Mesendoderm (in vitro differentiated cells): ENCODE results near the gene RASSF7.
A peak's percentile ranks its signal among the peaks of the same experiment; 100 is the strongest.

Source experiments
- DNase-seq: peaks from one replicate; pipeline ENCODE4 v3.0.0; 2013
- H2AK5ac ChIP-seq: 2 replicates; pipeline ENCODE4 v1.6.1; 2013; ENCODE audit warnings: low read length, inconsistent platforms
- H2BK120ac ChIP-seq: 2 replicates; pipeline ENCODE4 v1.6.1; 2013; ENCODE audit warnings: low read depth, mild to moderate bottlenecking, low read length, moderate library complexity, mixed read lengths
- H2BK15ac ChIP-seq: replicated peaks from 2 replicates; pipeline ENCODE4 v1.6.1; 2013; ENCODE audit warnings: low read depth, mild to moderate bottlenecking, moderate library complexity
- H2BK5ac ChIP-seq: 2 replicates; pipeline ENCODE4 v1.6.1; 2013; ENCODE audit warnings: low read length, inconsistent platforms
- H3K18ac ChIP-seq: 2 replicates; pipeline ENCODE4 v1.6.1; 2013; ENCODE audit warnings: mild to moderate bottlenecking, low read length, mixed read lengths
- H3K23ac ChIP-seq: one replicate; pipeline ENCODE4 v1.6.1; 2013; ENCODE audit warnings: low read length
- H3K27ac ChIP-seq: 2 replicates; pipeline ENCODE4 v1.5.1; 2013; ENCODE audit warnings: low read depth, mild to moderate bottlenecking, inconsistent platforms, low read length, moderate library complexity
- H3K27me3 ChIP-seq: 2 replicates; pipeline ENCODE4 v1.6.1; 2013; ENCODE audit warnings: low read length, control low read depth, mild to moderate bottlenecking, inconsistent platforms; ENCODE audit not compliant: insufficient read depth, poor library complexity
- H3K36me3 ChIP-seq: 2 replicates; pipeline ENCODE4 v1.6.1; 2013; ENCODE audit warnings: low read length, inconsistent platforms; ENCODE audit not compliant: control insufficient read depth, insufficient read depth
- H3K4ac ChIP-seq: one replicate; pipeline ENCODE4 v1.6.1; 2013; ENCODE audit warnings: low read depth, mild to moderate bottlenecking, low read length, moderate library complexity
- H3K4me1 ChIP-seq: 2 replicates; pipeline ENCODE4 v1.6.1; 2013; ENCODE audit warnings: low read depth, low read length, inconsistent platforms; ENCODE audit not compliant: control insufficient read depth
- H3K4me2 ChIP-seq: 2 replicates; pipeline ENCODE4 v1.6.1; 2013; ENCODE audit warnings: low read length
- H3K4me3 ChIP-seq: 2 replicates; pipeline ENCODE4 v1.5.1; 2013; ENCODE audit warnings: mild to moderate bottlenecking, low read length
- H3K56ac ChIP-seq: one replicate; pipeline ENCODE4 v1.6.1; 2013; ENCODE audit warnings: low read length
- H3K79me1 ChIP-seq: 2 replicates; pipeline ENCODE4 v1.6.1; 2013; ENCODE audit warnings: low read length, inconsistent platforms
- H3K79me2 ChIP-seq: 2 replicates; pipeline ENCODE4 v1.6.1; 2013; ENCODE audit warnings: mild to moderate bottlenecking, low read length; ENCODE audit not compliant: control insufficient read depth, insufficient read depth
- H3K9ac ChIP-seq: 2 replicates; pipeline ENCODE4 v1.6.1; 2013; ENCODE audit warnings: low read length, inconsistent platforms
- H4K5ac ChIP-seq: one replicate; pipeline ENCODE4 v1.6.1; 2013; ENCODE audit warnings: low read length
- H4K8ac ChIP-seq: one replicate; pipeline ENCODE4 v1.6.1; 2013; ENCODE audit warnings: low read depth, mild to moderate bottlenecking, control low read depth, low read length, moderate library complexity
- whole genome bisulfite sequencing: extraction: QIAGEN DNeasy Blood & Tissue Kit; methylation state at CpG from one replicate; pipeline ENCODE4 v1.1.7; 2013; ENCODE audit warnings: low lambda C conversion rate, missing lambda C conversion rate; ENCODE audit not compliant: insufficient coverage; ENCODE audit errors: extremely low coverage; 5-methylcytosine and 5-hydroxymethylcytosine counted together

The RASSF7 gene

DNA sequence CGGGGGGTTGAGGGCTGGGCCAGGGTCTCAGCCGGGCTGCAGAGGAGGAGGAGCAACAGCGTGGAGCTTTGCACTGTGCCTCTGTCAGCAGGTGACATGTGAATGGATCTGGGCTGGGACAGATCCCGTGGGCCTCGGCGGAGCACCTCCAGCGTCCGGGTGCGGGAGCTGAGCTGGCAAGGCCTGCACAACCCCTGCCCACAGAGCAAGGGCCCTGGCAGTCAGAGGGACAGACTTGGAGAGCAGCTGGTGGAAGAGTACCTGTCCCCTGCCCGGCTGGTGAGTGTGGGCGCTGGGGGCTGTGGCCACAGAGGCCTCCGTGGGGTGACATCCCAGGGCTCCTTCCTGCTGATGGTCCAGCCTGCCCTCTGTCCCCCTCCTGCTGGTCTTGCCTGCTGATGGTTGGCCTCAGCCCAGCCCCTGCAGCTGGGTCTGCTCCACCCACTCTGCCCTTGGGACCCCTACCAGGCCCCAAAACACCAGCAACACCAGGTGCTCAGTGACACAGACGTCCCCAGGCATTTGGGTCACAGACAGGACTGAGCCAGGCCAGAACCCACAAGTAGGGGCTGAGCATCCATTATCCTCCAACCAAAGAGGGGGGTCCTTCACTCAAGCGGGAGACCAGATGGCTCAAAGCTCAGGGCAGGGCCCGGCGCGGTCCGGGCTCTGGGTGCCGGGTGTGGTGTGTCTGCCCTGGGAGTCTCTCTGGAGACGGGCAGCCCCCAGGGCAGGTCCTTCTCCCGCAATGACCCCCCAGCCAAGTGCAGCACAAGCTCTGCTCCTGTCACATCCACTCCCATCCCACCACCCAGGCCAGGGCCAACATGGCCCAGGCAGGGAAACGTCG, 20.0 kb upstream of the RASSF7 start:
- Histone ChIP-seq H3K27me3 (no peaks in the 10 kb centered on the region), H3K36me3 (no peaks in the 10 kb centered on the region), H3K4me3 (no peak overlapping the region), H3K4me1 (peaks cover 4% of the 10 kb centered on the region), H3K4ac (no peak overlapping the region), H2BK15ac (no peak overlapping the region), H3K23ac (no peak overlapping the region), H4K8ac (no peak overlapping the region), H3K79me2 (no peaks in the 10 kb centered on the region), H2AK5ac (no peak overlapping the region), H3K4me2 (no peak overlapping the region), H3K56ac (no peak overlapping the region), H4K5ac (no peak overlapping the region), H2BK5ac (no peak overlapping the region), H3K9ac (no peak overlapping the region), H3K79me1 (no peaks in the 10 kb centered on the region), H3K18ac (no peak overlapping the region), H3K27ac (no peak overlapping the region), H2BK120ac (no peak overlapping the region)
- DNase-seq = no peak
- no CpG with 5 or more reads among the region's 23 CpGs for WGBS

DNA sequence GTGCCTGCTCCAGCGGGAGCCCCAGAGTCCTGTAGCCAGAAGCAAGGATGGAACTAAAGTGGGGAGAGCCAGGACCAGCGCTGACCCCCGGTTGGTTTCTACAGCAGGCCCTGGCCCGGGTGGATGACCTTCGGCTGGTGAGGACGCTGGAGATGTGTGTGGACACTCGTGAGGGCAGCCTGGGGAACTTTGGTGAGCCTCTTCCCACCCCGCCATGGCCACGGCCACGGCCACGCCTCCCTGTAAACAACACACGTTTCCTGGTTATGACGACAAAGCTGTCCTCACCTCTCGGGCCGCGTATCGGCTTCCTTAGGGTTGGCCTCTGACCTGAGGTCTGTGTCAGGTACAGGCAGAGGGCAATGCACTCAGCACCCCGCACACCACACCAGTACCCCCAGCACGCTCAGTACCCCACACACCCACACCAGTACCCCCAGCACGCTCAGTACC, 19.3 kb upstream of the RASSF7 start:
- Histone ChIP-seq H3K79me2 (no peaks in the 10 kb centered on the region), H3K4ac (no peak overlapping the region), H4K8ac (no peak overlapping the region), H3K27me3 (no peaks in the 10 kb centered on the region), H3K56ac (no peak overlapping the region), H3K23ac (no peak overlapping the region), H3K79me1 (no peaks in the 10 kb centered on the region), H3K4me3 (no peak overlapping the region), H4K5ac (no peak overlapping the region), H3K4me1 (peaks cover 2% of the 10 kb centered on the region), H3K36me3 (no peaks in the 10 kb centered on the region), H2BK15ac (no peak overlapping the region), H2BK120ac (no peak overlapping the region), H3K27ac (no peak overlapping the region), H3K9ac (no peak overlapping the region), H3K18ac (no peak overlapping the region), H3K4me2 (no peak overlapping the region), H2AK5ac (no peak overlapping the region), H2BK5ac (no peak overlapping the region)
- DNase-seq = no peak
- WGBS = no CpG with 5 or more reads among the region's 20 CpGs

DNA sequence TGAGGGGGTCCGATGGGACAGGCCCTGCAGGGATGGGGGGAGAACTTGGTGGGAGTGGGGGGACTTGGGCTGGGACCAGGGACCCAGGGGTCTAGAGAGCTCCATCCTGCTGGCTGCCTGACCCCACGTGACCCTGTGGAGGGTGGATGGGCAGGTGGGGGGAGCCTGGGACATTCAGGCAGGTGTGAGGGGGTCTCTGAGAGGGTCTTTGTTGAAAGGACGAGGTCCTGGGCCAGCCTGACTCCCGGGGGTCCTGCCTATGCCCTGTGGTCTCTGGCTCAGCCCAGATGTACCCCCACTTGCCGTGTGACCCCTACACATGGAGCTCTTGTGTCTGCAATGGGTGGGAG, 16.0 kb upstream of the RASSF7 start:
- Histone ChIP-seq H3K27ac (no peak overlapping the region), H3K4me1 (no peaks in the 10 kb centered on the region)
- no CpG with 5 or more reads among the region's 5 CpGs for WGBS

DNA sequence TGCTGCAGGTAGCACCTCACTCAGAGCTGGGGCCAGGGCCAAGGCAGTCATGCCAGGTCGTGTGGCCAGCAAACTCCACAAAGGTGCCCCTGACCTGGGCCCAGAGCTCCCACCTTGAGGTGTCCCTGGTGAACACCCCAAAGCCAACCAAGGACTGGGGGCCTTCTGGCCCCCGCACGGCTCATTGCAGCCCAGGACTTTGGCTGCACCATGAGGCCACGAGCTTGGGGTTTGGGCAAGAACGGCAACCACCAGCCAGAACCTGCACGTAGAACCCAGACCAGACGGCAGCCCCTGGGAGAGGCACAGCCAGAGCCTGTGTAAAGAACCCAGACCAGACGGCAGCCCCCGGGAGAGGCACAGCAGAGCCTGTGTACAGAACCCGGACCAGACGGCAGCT, 15.6 kb upstream of the RASSF7 start:
- Histone ChIP-seq H2BK5ac (no peak overlapping the region), H3K27ac (no peak overlapping the region)
- WGBS = no CpG with 5 or more reads among the region's 11 CpGs

More for the DNA sequence above, 16.0 kb upstream of the RASSF7 start:
- no peaks in the 10 kb centered on the region for H3K36me3 ChIP-seq
- H3K56ac ChIP-seq = no peak overlapping the region
- H3K4me3 ChIP-seq = no peak overlapping the region
- no peak overlapping the region for H3K23ac ChIP-seq
- H2BK5ac ChIP-seq = no peak overlapping the region
- no peak overlapping the region for H3K4me2 ChIP-seq
- no peaks in the 10 kb centered on the region for H3K79me2 ChIP-seq
- no peak overlapping the region for H2BK15ac ChIP-seq
- no peak overlapping the region for H3K4ac ChIP-seq
- H3K18ac ChIP-seq = no peak overlapping the region
- no peak overlapping the region for H2BK120ac ChIP-seq
- no peak overlapping the region for H4K8ac ChIP-seq
- H3K9ac ChIP-seq = no peak overlapping the region
- no peak overlapping the region for H4K5ac ChIP-seq
- H3K27me3 ChIP-seq = no peaks in the 10 kb centered on the region
- H2AK5ac ChIP-seq = no peak overlapping the region
- DNase-seq = no peak
- no peaks in the 10 kb centered on the region for H3K79me1 ChIP-seq

DNA sequence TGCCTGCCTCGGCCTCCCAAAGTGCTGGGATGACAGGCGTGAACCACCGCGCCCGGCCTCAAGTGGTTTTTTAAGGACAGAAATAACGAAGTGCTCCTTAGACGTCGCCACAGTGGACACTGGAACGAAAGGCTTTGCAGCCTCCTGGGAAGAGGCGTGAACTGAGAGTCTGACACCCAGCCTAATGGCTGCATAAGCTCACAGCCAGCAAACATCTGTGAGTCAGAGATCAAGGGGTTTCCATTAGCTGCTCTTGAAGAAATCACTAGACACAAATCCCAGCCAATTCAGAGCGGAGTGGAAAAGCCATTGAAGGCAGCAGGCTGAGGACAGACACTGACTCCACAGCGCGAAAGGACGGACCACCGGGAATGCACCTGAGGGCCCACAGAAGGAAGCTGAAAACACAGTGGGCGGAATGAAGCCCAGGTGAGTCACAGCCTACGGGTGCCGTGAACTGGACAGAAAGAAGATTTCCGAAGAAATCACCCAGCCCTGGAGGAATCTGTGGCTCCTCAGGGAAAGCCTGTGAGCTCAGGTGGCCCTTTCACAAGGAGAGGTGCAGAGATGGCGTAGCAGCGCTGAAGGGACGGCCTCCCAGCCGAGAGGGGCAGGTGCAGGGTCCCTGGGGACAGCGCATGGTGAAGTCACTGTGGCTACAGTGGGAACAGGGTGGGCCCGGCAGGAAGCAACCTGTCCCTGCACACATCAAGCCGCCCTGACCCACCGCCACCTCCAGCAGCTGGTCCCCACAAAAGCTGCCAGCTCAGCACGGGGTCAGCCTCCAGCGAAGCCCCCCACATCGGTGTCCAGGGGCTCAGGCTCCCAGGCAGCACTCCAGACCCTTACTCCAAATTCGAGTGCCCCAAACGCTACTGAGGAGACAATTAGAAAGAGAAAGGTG, 11.8 kb upstream of the RASSF7 start:
- H2AK5ac ChIP-seq = no peak overlapping the region
- H3K27me3 ChIP-seq = no peaks in the 10 kb centered on the region
- H2BK120ac ChIP-seq = no peak overlapping the region
- H3K4me2 ChIP-seq = no peak overlapping the region
- H2BK5ac ChIP-seq = no peak overlapping the region
- no peaks in the 10 kb centered on the region for H3K36me3 ChIP-seq
- H3K4me1 ChIP-seq = no peaks in the 10 kb centered on the region
- no peak overlapping the region for H3K56ac ChIP-seq
- H3K4me3 ChIP-seq = no peak overlapping the region
- no peaks in the 10 kb centered on the region for H3K79me2 ChIP-seq
- no peak overlapping the region for H3K23ac ChIP-seq
- no peak overlapping the region for H4K8ac ChIP-seq
- no peak overlapping the region for H2BK15ac ChIP-seq
- no peak overlapping the region for H3K27ac ChIP-seq
- H4K5ac ChIP-seq = no peak overlapping the region
- H3K4ac ChIP-seq = no peak overlapping the region
- no peak overlapping the region for H3K9ac ChIP-seq
- no peak overlapping the region for H3K18ac ChIP-seq
- peak; percentile 70 for DNase-seq
- no peaks in the 10 kb centered on the region for H3K79me1 ChIP-seq
- WGBS = no CpG with 5 or more reads among the region's 32 CpGs

More for the DNA sequence above, 15.6 kb upstream of the RASSF7 start:
- H3K79me2 ChIP-seq = no peaks in the 10 kb centered on the region
- H2BK15ac ChIP-seq = no peak overlapping the region
- H4K8ac ChIP-seq = no peak overlapping the region
- no peak overlapping the region for H3K23ac ChIP-seq
- H3K9ac ChIP-seq = no peak overlapping the region
- H3K79me1 ChIP-seq = no peaks in the 10 kb centered on the region
- H3K56ac ChIP-seq = no peak overlapping the region
- no peaks in the 10 kb centered on the region for H3K4me1 ChIP-seq
- H4K5ac ChIP-seq = no peak overlapping the region
- no peak overlapping the region for H3K4ac ChIP-seq
- H3K4me2 ChIP-seq = no peak overlapping the region
- no peak overlapping the region for H2AK5ac ChIP-seq
- H3K18ac ChIP-seq = no peak overlapping the region
- no peaks in the 10 kb centered on the region for H3K36me3 ChIP-seq
- no peak overlapping the region for H3K4me3 ChIP-seq
- H3K27me3 ChIP-seq = no peaks in the 10 kb centered on the region
- H2BK120ac ChIP-seq = no peak overlapping the region
- DNase-seq = no peak
